ENCODE measurements around the gene SUMF1. TPM values are rescaled to one million over a fixed set of nuclear protein-coding genes. Genes with fewer than 3 reads are reported as not detected.

SUMF1 gene
- total and polyA plus RNA-seq, 2 of the 13 experiments (the other 11 are each of a cell fraction or from before 2014, with no cell fraction given), result 18.5 to 28.9 TPM

DNA sequence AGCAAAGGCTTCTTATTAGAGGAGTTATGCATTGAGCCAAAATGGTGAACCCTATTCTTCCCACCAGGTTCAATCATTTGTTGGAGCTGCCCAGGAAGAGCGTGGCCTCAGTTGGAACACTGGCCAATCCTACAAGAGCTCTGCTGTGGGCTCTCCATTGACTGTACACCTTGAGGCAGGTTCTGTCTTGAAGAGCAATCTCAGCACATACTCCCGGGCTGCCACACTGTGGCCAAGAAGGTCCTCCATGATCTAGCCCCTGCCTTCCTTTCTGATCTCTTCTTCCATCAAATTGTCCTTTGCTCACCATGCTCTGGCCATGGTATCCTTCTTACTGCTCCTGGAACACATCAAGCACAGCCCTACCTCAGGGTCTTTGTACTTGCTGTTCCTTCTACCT lies 5.7 kb upstream of the SUMF1 start:
- H3K27me3 ChIP-seq (ENCODE audit: control insufficient read depth in 1 of 2, insufficient read depth in 2 of 2, low read length in 2 of 2), result peaks cover 3 to 9% of the 10 kb centered on the region in 2 experiments; a peak in 4 of 5 replicates
- no peaks in the 10 kb centered on the region for H3K36me3 ChIP-seq (replicated peaks in 1 of 2; ENCODE audit: control insufficient read depth in 1 of 2, insufficient read depth in 2 of 2, low read length in 2 of 2)
- WGBS (ENCODE audit: low lambda C conversion rate), result 43% methylated on average over 2 of the region's 2 CpGs
- no peaks in the 10 kb centered on the region for H3K9me3 ChIP-seq (ENCODE audit: low read length)
- in situ Hi-C loops (cut with HindIII; ENCODE audit: extremely low pct_ligation_motif_present, low pct_unique_long_range_greater_than_20kb), result no loop called here
- DNase-seq (ENCODE audit: low spot score), result no peak
- POLR2A ChIA-PET, result interaction anchor here (0.8 kb wide), 1 partner anchor 20 kb away, joined by 4 read pairs; the partner anchor contains the start of gene ITPR1
- intact Hi-C loops (cut with micrococcal nuclease; ENCODE audit: unreplicated experiment), result no loop called here
- no peak overlapping the region for H3K4me2 ChIP-seq (ENCODE audit: low read depth, low read length)
- no peaks in the 10 kb centered on the region for H3K79me2 ChIP-seq (ENCODE audit: insufficient read depth, low read length)
- H3K9ac ChIP-seq (ENCODE audit: insufficient read depth, low read depth, low read length), result no peak overlapping the region
- BruUV-seq (replicated peaks), result no TSS peak
- CTCF ChIA-PET (ENCODE audit: low intra/inter-chr PET ratio, low total read pairs), result no interaction called here
- no peak for FAIRE-seq
- H2AFZ ChIP-seq (ENCODE audit: low read length), result no peak overlapping the region
- no peak overlapping the region for H3K4me3 ChIP-seq (replicated peaks in 1 of 3; ENCODE audit: insufficient read depth in 1 of 3, low read depth in 2 of 3, low read length in 3 of 3)
- no peak overlapping the region for H3K27ac ChIP-seq (ENCODE audit: extremely low read length, insufficient read depth, low read length)
- TF ChIP-seq CENPX (CRISPR knock-in tag; IDR thresholded peaks at IDR 0.05) (no peak), ZIK1 (CRISPR knock-in tag; IDR thresholded peaks at IDR 0.05; ENCODE audit: borderline replicate concordance, low read depth) (no peak), FOXP1 (IDR thresholded peaks at IDR 0.05) (no peak), FOXP1 (CRISPR knock-in tag; IDR thresholded peaks at IDR 0.05) (no peak), HOMEZ (CRISPR knock-in tag; IDR thresholded peaks at IDR 0.05; ENCODE audit: low read depth) (no peak), ZNF7 (CRISPR knock-in tag; IDR thresholded peaks at IDR 0.05) (no peak), ZNF547 (CRISPR knock-in tag; IDR thresholded peaks at IDR 0.05) (no peak), U2AF1 (optimal IDR thresholded peaks at IDR 0.05; ENCODE audit: low read depth, low read length) (no peak), ZNF652 (CRISPR knock-in tag; IDR thresholded peaks at IDR 0.05; ENCODE audit: borderline replicate concordance, low read depth) (no peak)
- TF ChIP-seq, protein P1, sequence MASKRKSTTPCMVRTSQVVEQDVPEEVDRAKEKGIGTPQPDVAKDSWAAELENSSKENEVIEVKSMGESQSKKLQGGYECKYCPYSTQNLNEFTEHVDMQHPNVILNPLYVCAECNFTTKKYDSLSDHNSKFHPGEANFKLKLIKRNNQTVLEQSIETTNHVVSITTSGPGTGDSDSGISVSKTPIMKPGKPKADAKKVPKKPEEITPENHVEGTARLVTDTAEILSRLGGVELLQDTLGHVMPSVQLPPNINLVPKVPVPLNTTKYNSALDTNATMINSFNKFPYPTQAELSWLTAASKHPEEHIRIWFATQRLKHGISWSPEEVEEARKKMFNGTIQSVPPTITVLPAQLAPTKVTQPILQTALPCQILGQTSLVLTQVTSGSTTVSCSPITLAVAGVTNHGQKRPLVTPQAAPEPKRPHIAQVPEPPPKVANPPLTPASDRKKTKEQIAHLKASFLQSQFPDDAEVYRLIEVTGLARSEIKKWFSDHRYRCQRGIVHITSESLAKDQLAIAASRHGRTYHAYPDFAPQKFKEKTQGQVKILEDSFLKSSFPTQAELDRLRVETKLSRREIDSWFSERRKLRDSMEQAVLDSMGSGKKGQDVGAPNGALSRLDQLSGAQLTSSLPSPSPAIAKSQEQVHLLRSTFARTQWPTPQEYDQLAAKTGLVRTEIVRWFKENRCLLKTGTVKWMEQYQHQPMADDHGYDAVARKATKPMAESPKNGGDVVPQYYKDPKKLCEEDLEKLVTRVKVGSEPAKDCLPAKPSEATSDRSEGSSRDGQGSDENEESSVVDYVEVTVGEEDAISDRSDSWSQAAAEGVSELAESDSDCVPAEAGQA (IDR thresholded peaks at IDR 0.05; ENCODE audit: low read depth), result no peak
- TF ChIP-seq, protein P1 (CRISPR knock-in tag; IDR thresholded peaks at IDR 0.05; ENCODE audit: borderline replicate concordance), result no peak
- TF ChIP-seq, protein P2, sequence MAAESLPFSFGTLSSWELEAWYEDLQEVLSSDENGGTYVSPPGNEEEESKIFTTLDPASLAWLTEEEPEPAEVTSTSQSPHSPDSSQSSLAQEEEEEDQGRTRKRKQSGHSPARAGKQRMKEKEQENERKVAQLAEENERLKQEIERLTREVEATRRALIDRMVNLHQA (CRISPR knock-in tag; IDR thresholded peaks at IDR 0.05), result no peak
- H4K20me1 ChIP-seq (ENCODE audit: insufficient read depth, low read length), result no peaks in the 10 kb centered on the region
- no peak for ATAC-seq
- peaks cover 12% of the 10 kb centered on the region; the same call in 1 of the 2 replicates for H3K4me1 ChIP-seq (ENCODE audit: insufficient read depth, low read length)
